ENCODE measurements around the gene FAR2. TPM values are rescaled to one million over a fixed set of nuclear protein-coding genes. Genes with fewer than 3 reads are reported as not detected.

The FAR2 gene
- total RNA-seq, 1 donor from 2014 or later, result 19.5 TPM

DNA sequence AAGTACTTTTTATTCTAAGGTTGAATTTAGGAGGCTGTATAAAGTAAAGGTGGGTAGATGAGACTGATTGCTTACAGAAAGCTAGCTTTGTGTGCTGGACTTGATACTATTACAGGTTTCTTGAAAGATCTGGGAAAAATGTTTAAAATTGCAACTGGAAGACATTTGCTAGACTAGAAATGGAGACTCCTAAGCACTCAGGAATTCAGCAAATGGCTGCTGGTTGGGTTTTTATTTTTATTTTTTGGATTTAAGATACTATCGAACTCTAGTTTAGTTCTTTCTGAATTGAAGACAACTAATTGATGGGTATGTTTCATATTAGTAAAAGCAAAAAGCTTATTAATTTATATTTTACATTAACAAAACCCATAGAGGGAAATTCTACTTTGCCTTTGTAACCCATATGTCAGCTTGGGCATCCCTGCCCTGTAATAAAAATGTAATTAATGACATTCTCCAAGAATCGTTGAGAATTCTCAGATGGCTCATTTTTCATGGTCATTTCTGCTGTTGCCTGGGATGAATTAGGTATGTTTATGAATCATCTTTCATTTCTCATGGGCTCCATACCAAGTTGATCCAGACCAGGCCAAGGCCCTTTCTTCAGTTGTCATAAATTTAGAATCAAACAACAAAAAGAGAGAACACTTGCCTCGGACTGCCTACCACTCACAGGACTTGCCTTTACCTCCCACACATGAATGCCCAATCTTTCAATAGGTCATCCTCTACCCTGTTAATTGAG is 129.8 kb downstream of the FAR2 start:
- TF ChIP-seq EZH2phosphoT487 (IDR thresholded peaks at IDR 0.05), result no peak
- TF ChIP-seq EZH2 (IDR thresholded peaks at IDR 0.05), result no peak
- TF ChIP-seq, protein P1, sequence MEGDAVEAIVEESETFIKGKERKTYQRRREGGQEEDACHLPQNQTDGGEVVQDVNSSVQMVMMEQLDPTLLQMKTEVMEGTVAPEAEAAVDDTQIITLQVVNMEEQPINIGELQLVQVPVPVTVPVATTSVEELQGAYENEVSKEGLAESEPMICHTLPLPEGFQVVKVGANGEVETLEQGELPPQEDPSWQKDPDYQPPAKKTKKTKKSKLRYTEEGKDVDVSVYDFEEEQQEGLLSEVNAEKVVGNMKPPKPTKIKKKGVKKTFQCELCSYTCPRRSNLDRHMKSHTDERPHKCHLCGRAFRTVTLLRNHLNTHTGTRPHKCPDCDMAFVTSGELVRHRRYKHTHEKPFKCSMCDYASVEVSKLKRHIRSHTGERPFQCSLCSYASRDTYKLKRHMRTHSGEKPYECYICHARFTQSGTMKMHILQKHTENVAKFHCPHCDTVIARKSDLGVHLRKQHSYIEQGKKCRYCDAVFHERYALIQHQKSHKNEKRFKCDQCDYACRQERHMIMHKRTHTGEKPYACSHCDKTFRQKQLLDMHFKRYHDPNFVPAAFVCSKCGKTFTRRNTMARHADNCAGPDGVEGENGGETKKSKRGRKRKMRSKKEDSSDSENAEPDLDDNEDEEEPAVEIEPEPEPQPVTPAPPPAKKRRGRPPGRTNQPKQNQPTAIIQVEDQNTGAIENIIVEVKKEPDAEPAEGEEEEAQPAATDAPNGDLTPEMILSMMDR (IDR thresholded peaks at IDR 0.05), result no peak
- no peak overlapping the region for H3K27ac ChIP-seq
- Mint-ChIP-seq H3K9me3 (no peaks in the 10 kb centered on the region), H3K4me3 (no peak overlapping the region), H3K27me3 (ENCODE audit: insufficient read depth, low read depth) (no peaks in the 10 kb centered on the region), H3K27ac (no peak overlapping the region), H3K36me3 (no peaks in the 10 kb centered on the region), H3K4me1 (no peaks in the 10 kb centered on the region)
- H3K4me3 ChIP-seq, result no peak overlapping the region
- H3F3A ChIP-seq (ENCODE audit: low read depth), result no peaks in the 10 kb centered on the region
- H3K4me1 ChIP-seq, result no peaks in the 10 kb centered on the region
- DNase-seq (ENCODE audit: low spot score), result no peak
- H3K79me2 ChIP-seq (ENCODE audit: low read depth), result no peaks in the 10 kb centered on the region
- H3K9ac ChIP-seq, result no peak overlapping the region
- no peak overlapping the region for H3K4me2 ChIP-seq
- H4K20me1 ChIP-seq (ENCODE audit: low read depth), result no peaks in the 10 kb centered on the region
- no peaks in the 10 kb centered on the region for H3K27me3 ChIP-seq
- no peak overlapping the region for H2AFZ ChIP-seq (replicated peaks)
- H3K9me3 ChIP-seq (ENCODE audit: low read depth), result no peaks in the 10 kb centered on the region
- no peaks in the 10 kb centered on the region for H3K36me3 ChIP-seq

DNA sequence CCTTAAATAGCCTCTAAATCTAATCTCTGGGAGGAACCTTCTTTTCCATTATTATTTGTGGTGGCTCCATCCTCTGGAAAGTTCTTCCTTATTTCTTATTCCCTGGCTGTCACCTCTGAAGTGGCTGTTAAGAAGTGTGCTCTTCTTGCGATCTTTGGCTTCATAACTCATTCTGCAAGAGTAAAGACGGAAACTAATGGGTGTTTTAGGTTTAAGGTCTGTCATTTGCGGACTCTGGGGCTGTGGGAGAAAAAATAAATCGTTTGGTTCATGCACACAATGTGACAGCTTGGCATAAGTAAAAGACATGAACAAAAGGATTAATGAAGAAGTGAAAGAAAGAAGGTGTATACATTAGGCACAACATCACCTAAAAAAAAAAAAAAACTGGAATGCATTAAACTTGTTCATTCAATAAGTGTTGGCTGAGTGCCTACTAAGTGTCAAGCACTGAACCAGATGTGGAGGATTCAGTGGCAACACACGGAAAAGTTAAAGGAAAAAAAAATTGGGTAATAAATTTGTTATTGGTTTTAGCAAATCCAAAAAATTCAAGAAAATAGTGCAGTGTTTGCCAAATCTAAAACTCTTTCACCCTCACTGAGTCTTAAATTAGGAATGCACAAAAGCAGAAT is 132.4 kb downstream of the FAR2 start:
- DNase-seq (ENCODE audit: low spot score), result no peak
- Histone ChIP-seq H4K20me1 (ENCODE audit: low read depth) (no peaks in the 10 kb centered on the region), H3K4me2 (no peak overlapping the region), H3K4me3 (no peak overlapping the region), H2AFZ (replicated peaks) (no peak overlapping the region), H3K4me1 (no peaks in the 10 kb centered on the region), H3K27me3 (no peaks in the 10 kb centered on the region), H3K9ac (no peak overlapping the region), H3K36me3 (no peaks in the 10 kb centered on the region), H3K9me3 (ENCODE audit: low read depth) (no peaks in the 10 kb centered on the region), H3K27ac (no peak overlapping the region), H3K79me2 (ENCODE audit: low read depth) (no peaks in the 10 kb centered on the region), H3F3A (ENCODE audit: low read depth) (no peaks in the 10 kb centered on the region)
- no peaks in the 10 kb centered on the region for H3K27me3 Mint-ChIP-seq (ENCODE audit: insufficient read depth, low read depth)
- no peak overlapping the region for H3K4me3 Mint-ChIP-seq
- H3K9me3 Mint-ChIP-seq, result no peaks in the 10 kb centered on the region
- H3K4me1 Mint-ChIP-seq, result no peaks in the 10 kb centered on the region
- TF ChIP-seq EZH2phosphoT487 (IDR thresholded peaks at IDR 0.05) (no peak), EZH2 (IDR thresholded peaks at IDR 0.05) (no peak)
- TF ChIP-seq, protein P1 (IDR thresholded peaks at IDR 0.05), result no peak
- H3K27ac Mint-ChIP-seq, result no peak overlapping the region
- H3K36me3 Mint-ChIP-seq, result no peaks in the 10 kb centered on the region

GRCh38 chr12:29282031-29282816 is 133.1 kb downstream of the FAR2 start:
- H3K4me3 Mint-ChIP-seq, result no peak overlapping the region
- no peaks in the 10 kb centered on the region for H3K9me3 ChIP-seq (ENCODE audit: low read depth)
- no peak overlapping the region for H3K9ac ChIP-seq

More at GRCh38 chr12:29282031-29282816, 133.1 kb downstream of the FAR2 start:
- H3K79me2 ChIP-seq (ENCODE audit: low read depth), result no peaks in the 10 kb centered on the region
- H3K4me3 ChIP-seq, result no peak overlapping the region
- no peak for DNase-seq (ENCODE audit: low spot score)
- no peaks in the 10 kb centered on the region for H3K36me3 ChIP-seq
- no peak overlapping the region for H3K4me2 ChIP-seq
- no peak overlapping the region for H2AFZ ChIP-seq (replicated peaks)
- TF ChIP-seq EZH2phosphoT487 (IDR thresholded peaks at IDR 0.05) (no peak), EZH2 (IDR thresholded peaks at IDR 0.05) (no peak)
- TF ChIP-seq, protein P1 (IDR thresholded peaks at IDR 0.05), result no peak
- H4K20me1 ChIP-seq (ENCODE audit: low read depth), result no peaks in the 10 kb centered on the region
- H3K4me1 Mint-ChIP-seq, result peaks cover under 1% of the 10 kb centered on the region
- peaks cover 1% of the 10 kb centered on the region for H3K4me1 ChIP-seq
- no peaks in the 10 kb centered on the region for H3F3A ChIP-seq (ENCODE audit: low read depth)
- no peaks in the 10 kb centered on the region for H3K27me3 Mint-ChIP-seq (ENCODE audit: insufficient read depth, low read depth)
- no peak overlapping the region for H3K27ac Mint-ChIP-seq
- H3K9me3 Mint-ChIP-seq, result no peaks in the 10 kb centered on the region
- H3K27me3 ChIP-seq, result no peaks in the 10 kb centered on the region
- H3K36me3 Mint-ChIP-seq, result no peaks in the 10 kb centered on the region
- no peak overlapping the region for H3K27ac ChIP-seq

Measured in neural progenitor cell (in vitro differentiated cells).